Fibroblast of lung (primary cell): ENCODE data around the gene MPG. TPM values are rescaled to one million over a fixed set of nuclear protein-coding genes. Genes with fewer than 3 reads are reported as not detected.

ENCODE experiments used
- DNase-seq, 2 donors: peaks; one replicate each; pipeline versions ENCODE4 v3.0.0 to v3.0.0-alpha.2; 2010; ENCODE audit warnings: low read depth in 2 of 2
- H2AFZ ChIP-seq: 2 replicates; pipeline ENCODE4 v1.5.1; 2012; ENCODE audit warnings: low read length, control low read depth, inconsistent platforms
- H3K27ac ChIP-seq: 2 replicates; pipeline ENCODE4 v1.5.1; 2011; ENCODE audit warnings: low read length, control low read depth; ENCODE audit not compliant: insufficient read depth
- H3K27me3 ChIP-seq: 2 replicates; pipeline ENCODE4 v1.5.1; 2011; ENCODE audit warnings: mild to moderate bottlenecking, low read length; ENCODE audit not compliant: control insufficient read depth, insufficient read depth
- H3K36me3 ChIP-seq: 2 replicates; pipeline ENCODE4 v1.5.1; 2011; ENCODE audit warnings: low read length; ENCODE audit not compliant: control insufficient read depth, insufficient read depth
- H3K4me1 ChIP-seq: 2 replicates; pipeline ENCODE4 v1.5.1; 2011; ENCODE audit warnings: low read length; ENCODE audit not compliant: control insufficient read depth, insufficient read depth; ENCODE audit errors: extremely low read depth
- H3K4me2 ChIP-seq: 2 replicates; pipeline ENCODE4 v1.5.1; 2011; ENCODE audit warnings: low read length, control low read depth; ENCODE audit not compliant: insufficient read depth; ENCODE audit errors: extremely low read depth
- H3K4me3 ChIP-seq, 4 experiments: fragments of 200-600 bp in 1 of 4; sonication (generic) in 1 of 4; replicated peaks in 1 of 4; 2 replicates each; pipeline ENCODE4 v1.5.1; 2011 to 2016; ENCODE audit warnings: low read length in 4 of 4, low read depth in 3 of 4, mild to moderate bottlenecking in 3 of 4, control low read depth in 2 of 4, inconsistent platforms in 1 of 4, mixed read lengths in 1 of 4; ENCODE audit not compliant: insufficient read depth in 1 of 4; ENCODE audit errors: control extremely low read depth in 1 of 4
- H3K79me2 ChIP-seq: 2 replicates; pipeline ENCODE4 v1.5.1; 2012; ENCODE audit warnings: mild to moderate bottlenecking, low read length, inconsistent platforms; ENCODE audit not compliant: control insufficient read depth, insufficient read depth
- H3K9ac ChIP-seq: 2 replicates; pipeline ENCODE4 v1.5.1; 2011; ENCODE audit warnings: mild to moderate bottlenecking, low read length, control low read depth; ENCODE audit not compliant: insufficient read depth
- H3K9me3 ChIP-seq: 2 replicates; pipeline ENCODE4 v1.5.1; 2012; ENCODE audit warnings: low read depth, low read length; ENCODE audit not compliant: control insufficient read depth, insufficient read depth
- H4K20me1 ChIP-seq: 2 replicates; pipeline ENCODE4 v1.5.1; 2011; ENCODE audit warnings: low read length; ENCODE audit not compliant: control insufficient read depth, insufficient read depth; ENCODE audit errors: extremely low read depth
- CTCF ChIP-seq, 2 donors: IDR thresholded peaks in 1 of 2; conservative IDR thresholded peaks in 1 of 2; 1 replicate in 1 of 2; 2 replicates in 1 of 2; pipeline ENCODE4 v1.5.1; 2011 to 2012; ENCODE audit warnings: low read length in 2 of 2, control low read depth in 1 of 2, inconsistent platforms in 1 of 2, low read depth in 1 of 2, mild to moderate bottlenecking in 1 of 2
- EZH2 ChIP-seq: IDR thresholded peaks from 2 replicates; pipeline ENCODE4 v1.5.1; 2012; ENCODE audit warnings: low read length, control low read depth, mild to moderate bottlenecking; ENCODE audit errors: missing control alignments
- polyA plus RNA-seq, 2 donors: library from polyadenylated mRNA; depleted of rRNA in 1 of 2; stranded (reverse) in 1 of 2; unstranded in 1 of 2; fragments of >200 nt; gene quantifications; 2 replicates each; pipeline ENCODE4 v1.2.1, GENCODE V29; 2011 to 2012; ENCODE audit warnings: missing spikeins in 1 of 2
- total RNA-seq: library from RNA; depleted of rRNA; stranded (reverse); fragments of >200 nt; gene quantifications from 2 replicates; pipeline ENCODE4 v1.2.1, GENCODE V29; 2014

The MPG gene
- total and polyA plus RNA-seq, 2 donors (not counting 1 experiment from before 2014, with no cell fraction given), result 45.4 to 268 TPM

- no peak overlapping the region for H3K4me3 ChIP-seq
- H3K27ac ChIP-seq, result no peak overlapping the region
- H3K9ac ChIP-seq, result no peak overlapping the region
- DNase-seq, result no peak
- H3K36me3 ChIP-seq, result peaks cover 38% of the 10 kb centered on the region
- H3K4me2 ChIP-seq, result no peak overlapping the region
- H3K27me3 ChIP-seq, result no peaks in the 10 kb centered on the region
- H4K20me1 ChIP-seq, result no peaks in the 10 kb centered on the region
- peaks cover 2% of the 10 kb centered on the region for H3K4me1 ChIP-seq
- TF ChIP-seq CTCF (conservative IDR thresholded peaks at IDR 0.05 in 1 of 2, IDR thresholded peaks at IDR 0.05 in 1 of 2; ENCODE audit: low read depth in 1 of 2, low read length in 2 of 2) (no peak), EZH2 (no peak)
- H3K9me3 ChIP-seq, result no peaks in the 10 kb centered on the region
- H3K79me2 ChIP-seq, result peaks cover 11% of the 10 kb centered on the region
- H2AFZ ChIP-seq, result no peak overlapping the region
Measured at GRCh38 chr16:55571-56136, 22.4 kb upstream of the MPG start.

- Histone ChIP-seq H3K36me3 (peaks cover 43% of the 10 kb centered on the region), H3K27me3 (no peaks in the 10 kb centered on the region), H3K27ac (no peak overlapping the region), H4K20me1 (no peaks in the 10 kb centered on the region), H3K79me2 (peaks cover 10% of the 10 kb centered on the region), H3K4me3 (no peak overlapping the region), H3K9me3 (no peaks in the 10 kb centered on the region), H3K4me1 (peaks cover 2% of the 10 kb centered on the region), H2AFZ (no peak overlapping the region), H3K9ac (no peak overlapping the region), H3K4me2 (no peak overlapping the region)
- no peak for DNase-seq
- TF ChIP-seq EZH2 (no peak), CTCF (conservative IDR thresholded peaks at IDR 0.05 in 1 of 2, IDR thresholded peaks at IDR 0.05 in 1 of 2; ENCODE audit: low read depth in 1 of 2, low read length in 2 of 2) (no peak)
Measured at GRCh38 chr16:56231-56927, 21.6 kb upstream of the MPG start.

GRCh38 chr16:57711-58110 lies 20.3 kb upstream of the MPG start:
- peak in 1 of 2 donors; percentile 53 for DNase-seq
- TF ChIP-seq CTCF (conservative IDR thresholded peaks at IDR 0.05 in 1 of 2, IDR thresholded peaks at IDR 0.05 in 1 of 2; ENCODE audit: low read depth in 1 of 2, low read length in 2 of 2), result no peak
- TF ChIP-seq EZH2, result no peak
- no peaks in the 10 kb centered on the region for H3K9me3 ChIP-seq
- peaks cover 6% of the 10 kb centered on the region for H3K79me2 ChIP-seq
- no peak overlapping the region for H3K9ac ChIP-seq
- H3K4me3 ChIP-seq, result no peak overlapping the region
- no peak overlapping the region for H3K27ac ChIP-seq
- peaks cover 54% of the 10 kb centered on the region for H3K36me3 ChIP-seq
- peaks cover 2% of the 10 kb centered on the region for H3K4me1 ChIP-seq
- no peak overlapping the region for H2AFZ ChIP-seq
- no peaks in the 10 kb centered on the region for H3K27me3 ChIP-seq
- no peaks in the 10 kb centered on the region for H4K20me1 ChIP-seq
- H3K4me2 ChIP-seq, result no peak overlapping the region
